ENCODE measurements around the gene SLC6A19.

The SLC6A19 gene

GRCh38 chr5:1210832-1211251 lies 9.4 kb downstream of the SLC6A19 start:
- no peaks in the 10 kb centered on the region for H3K4me1 ChIP-seq (ENCODE audit: low read length)
- H3K27ac ChIP-seq (ENCODE audit: low read length) = no peak overlapping the region
- no peak overlapping the region for H3K9ac ChIP-seq (ENCODE audit: low read length)
- H4K20me1 ChIP-seq (ENCODE audit: insufficient read depth, low read length) = no peaks in the 10 kb centered on the region
- 0 out of 2 replicates have a peak, but pooled peaks cover under 1% of the 10 kb centered on the region for H3K27me3 ChIP-seq (ENCODE audit: low read depth, low read length)
- no peak overlapping the region for H3K4me2 ChIP-seq (ENCODE audit: low read length)
- no peak overlapping the region for H3K4me3 ChIP-seq (ENCODE audit: low read length)
- TF ChIP-seq CTCF (IDR thresholded peaks at IDR 0.05; ENCODE audit: low read depth, low read length) (no peak), EZH2phosphoT487 (IDR thresholded peaks at IDR 0.05; ENCODE audit: low read depth) (no peak)
- H3K79me2 ChIP-seq (ENCODE audit: low read length) = no peaks in the 10 kb centered on the region
- no peaks in the 10 kb centered on the region for H3K9me3 ChIP-seq (ENCODE audit: insufficient read depth, low read length)
- H2AFZ ChIP-seq (ENCODE audit: low read depth, low read length) = no peak overlapping the region
- no peaks in the 10 kb centered on the region for H3K36me3 ChIP-seq (replicated peaks; ENCODE audit: low read depth, low read length)

- Histone ChIP-seq H3K36me3 (replicated peaks; ENCODE audit: low read depth, low read length) (no peaks in the 10 kb centered on the region), H3K4me2 (ENCODE audit: low read length) (no peak overlapping the region), H3K4me1 (ENCODE audit: low read length) (no peaks in the 10 kb centered on the region), H2AFZ (ENCODE audit: low read depth, low read length) (no peak overlapping the region), H3K79me2 (ENCODE audit: low read length) (no peaks in the 10 kb centered on the region), H3K9ac (ENCODE audit: low read length) (no peak overlapping the region), H4K20me1 (ENCODE audit: insufficient read depth, low read length) (no peaks in the 10 kb centered on the region), H3K4me3 (ENCODE audit: low read length) (no peak overlapping the region), H3K27ac (ENCODE audit: low read length) (no peak overlapping the region), H3K27me3 (ENCODE audit: low read depth, low read length) (no peaks in the 10 kb centered on the region), H3K9me3 (ENCODE audit: insufficient read depth, low read length) (no peaks in the 10 kb centered on the region)
- TF ChIP-seq EZH2phosphoT487 (IDR thresholded peaks at IDR 0.05; ENCODE audit: low read depth) = no peak
- TF ChIP-seq CTCF (IDR thresholded peaks at IDR 0.05; ENCODE audit: low read depth, low read length) = no peak
These were observed 10.3 kb downstream of the SLC6A19 start for GRCh38 chr5:1211701-1212100.

GRCh38 chr5:1212271-1212670 lies 10.9 kb downstream of the SLC6A19 start:
- Histone ChIP-seq H3K27me3 (ENCODE audit: low read depth, low read length) (no peaks in the 10 kb centered on the region), H3K36me3 (replicated peaks; ENCODE audit: low read depth, low read length) (no peaks in the 10 kb centered on the region), H3K4me1 (ENCODE audit: low read length) (no peaks in the 10 kb centered on the region), H4K20me1 (ENCODE audit: insufficient read depth, low read length) (no peaks in the 10 kb centered on the region), H3K9ac (ENCODE audit: low read length) (no peak overlapping the region), H3K4me2 (ENCODE audit: low read length) (no peak overlapping the region), H2AFZ (ENCODE audit: low read depth, low read length) (no peak overlapping the region), H3K9me3 (ENCODE audit: insufficient read depth, low read length) (no peaks in the 10 kb centered on the region), H3K79me2 (ENCODE audit: low read length) (no peaks in the 10 kb centered on the region), H3K27ac (ENCODE audit: low read length) (no peak overlapping the region), H3K4me3 (ENCODE audit: low read length) (no peak overlapping the region)
- TF ChIP-seq EZH2phosphoT487 (IDR thresholded peaks at IDR 0.05; ENCODE audit: low read depth) (no peak), CTCF (IDR thresholded peaks at IDR 0.05; ENCODE audit: low read depth, low read length) (no peak)

GRCh38 chr5:1212881-1213280 lies 11.5 kb downstream of the SLC6A19 start:
- H3K27me3 ChIP-seq (ENCODE audit: low read depth, low read length) = no peaks in the 10 kb centered on the region
- no peak overlapping the region for H3K9ac ChIP-seq (ENCODE audit: low read length)
- no peaks in the 10 kb centered on the region for H4K20me1 ChIP-seq (ENCODE audit: insufficient read depth, low read length)
- TF ChIP-seq EZH2phosphoT487 (IDR thresholded peaks at IDR 0.05; ENCODE audit: low read depth) (no peak), CTCF (IDR thresholded peaks at IDR 0.05; ENCODE audit: low read depth, low read length) (no peak)
- no peak overlapping the region for H3K4me2 ChIP-seq (ENCODE audit: low read length)
- H3K36me3 ChIP-seq (replicated peaks; ENCODE audit: low read depth, low read length) = no peaks in the 10 kb centered on the region
- no peak overlapping the region for H3K27ac ChIP-seq (ENCODE audit: low read length)
- no peak overlapping the region for H3K4me3 ChIP-seq (ENCODE audit: low read length)
- H3K9me3 ChIP-seq (ENCODE audit: insufficient read depth, low read length) = no peaks in the 10 kb centered on the region
- no peaks in the 10 kb centered on the region for H3K79me2 ChIP-seq (ENCODE audit: low read length)
- no peak overlapping the region for H2AFZ ChIP-seq (ENCODE audit: low read depth, low read length)
- H3K4me1 ChIP-seq (ENCODE audit: low read length) = no peaks in the 10 kb centered on the region

Measured in OCI-LY3 (cell line).